Uterus (tissue), 2 donors: ENCODE data around the gene TEX53.

Experiments used
- CTCF ChIP-seq, 4 experiments: fragments of 200-600 bp in 2 of 4; fragments of 450-650 bp in 2 of 4; sonication (generic) in 2 of 4; IDR thresholded peaks; one replicate each; pipeline ENCODE4 v1.5.1; 2016 to 2019; ENCODE audit warnings: antibody characterized with exemption in 4 of 4, mild to moderate bottlenecking in 2 of 4, moderate library complexity in 1 of 4
- POLR2A ChIP-seq, 2 donors: fragments of 450-650 bp; IDR thresholded peaks; one replicate each; pipeline ENCODE4 v1.6.1; 2016; ENCODE audit warnings: antibody characterized with exemption in 2 of 2, mild to moderate bottlenecking in 1 of 2, moderate library complexity in 1 of 2

GRCh38 chr9:114626415-114627020 lies 31.1 kb downstream of the TEX53 start:
- TF ChIP-seq CTCF (IDR thresholded peaks at IDR 0.05) (no peak), POLR2A (IDR thresholded peaks at IDR 0.05) (no peak)
